KOPT-K1 (cell line): ENCODE results near the gene FZR1.
A peak's percentile ranks its signal among the peaks of the same experiment; 100 is the strongest.

Experiments used
- H3K27ac ChIP-seq: fragments of 200-600 bp; sonication (generic); 2 replicates; pipeline ENCODE4 v1.5.1; 2016; ENCODE audit warnings: antibody characterized with exemption, mild to moderate bottlenecking, low read depth, low read length; ENCODE audit not compliant: poor library complexity, severe bottlenecking
- H3K36me3 ChIP-seq: fragments of 200-600 bp; sonication (generic); 2 replicates; pipeline ENCODE4 v1.5.1; 2017; ENCODE audit warnings: antibody characterized with exemption, mild to moderate bottlenecking, low read length, moderate library complexity; ENCODE audit not compliant: insufficient read depth
- H3K9me3 ChIP-seq: fragments of 200-600 bp; sonication (generic); 2 replicates; pipeline ENCODE4 v1.5.1; 2017; ENCODE audit warnings: antibody characterized with exemption, low read length, mild to moderate bottlenecking; ENCODE audit not compliant: insufficient read depth, poor library complexity, severe bottlenecking

FZR1 gene

DNA sequence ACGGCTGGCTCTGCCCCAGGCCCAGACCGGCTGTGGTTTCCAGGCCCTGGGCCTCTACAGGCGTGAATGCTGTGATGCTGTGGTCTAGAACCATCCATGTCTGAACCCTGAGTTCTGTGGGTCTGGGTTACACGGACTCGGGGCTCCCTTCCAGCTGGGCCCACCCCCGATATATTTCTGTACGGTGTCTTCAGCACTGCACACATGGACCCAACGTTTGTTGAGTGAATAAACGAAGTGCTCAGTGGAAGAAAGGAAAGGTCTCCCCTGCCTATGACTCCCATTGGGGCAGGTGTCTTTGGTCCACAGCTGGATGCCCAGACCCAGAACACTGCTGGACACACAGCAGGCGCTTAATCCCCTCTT lies 39.5 kb downstream of the FZR1 start:
- no peak overlapping the region for H3K27ac ChIP-seq
- H3K36me3 ChIP-seq: peaks cover 45% of the 10 kb centered on the region
- H3K9me3 ChIP-seq: no peaks in the 10 kb centered on the region

DNA sequence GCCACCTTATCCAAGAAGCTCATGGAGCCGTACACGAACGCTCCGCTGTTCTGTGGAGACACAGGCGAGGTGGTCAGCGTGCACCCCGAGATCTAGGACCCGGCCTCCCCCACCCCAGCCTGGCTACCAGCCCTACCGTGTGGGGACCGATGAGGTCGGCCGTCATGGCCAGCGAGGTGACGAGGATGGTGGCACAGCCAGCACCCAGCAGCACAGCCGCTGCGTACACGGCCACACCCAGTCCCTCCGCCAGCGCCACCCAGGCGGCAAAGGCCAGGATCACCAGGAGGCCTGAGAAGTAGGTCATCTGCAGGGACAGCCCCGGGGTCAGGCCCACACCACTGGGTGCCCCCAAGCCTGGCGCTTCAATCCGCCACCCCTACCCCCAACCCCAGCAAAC lies 40.0 kb downstream of the FZR1 start:
- no peaks in the 10 kb centered on the region for H3K9me3 ChIP-seq
- H3K27ac ChIP-seq: no peak overlapping the region
- peaks cover 50% of the 10 kb centered on the region for H3K36me3 ChIP-seq

GRCh38 chr19:3547301-3547731 lies 41.2 kb downstream of the FZR1 start:
- peaks cover 50% of the 10 kb centered on the region for H3K36me3 ChIP-seq

DNA sequence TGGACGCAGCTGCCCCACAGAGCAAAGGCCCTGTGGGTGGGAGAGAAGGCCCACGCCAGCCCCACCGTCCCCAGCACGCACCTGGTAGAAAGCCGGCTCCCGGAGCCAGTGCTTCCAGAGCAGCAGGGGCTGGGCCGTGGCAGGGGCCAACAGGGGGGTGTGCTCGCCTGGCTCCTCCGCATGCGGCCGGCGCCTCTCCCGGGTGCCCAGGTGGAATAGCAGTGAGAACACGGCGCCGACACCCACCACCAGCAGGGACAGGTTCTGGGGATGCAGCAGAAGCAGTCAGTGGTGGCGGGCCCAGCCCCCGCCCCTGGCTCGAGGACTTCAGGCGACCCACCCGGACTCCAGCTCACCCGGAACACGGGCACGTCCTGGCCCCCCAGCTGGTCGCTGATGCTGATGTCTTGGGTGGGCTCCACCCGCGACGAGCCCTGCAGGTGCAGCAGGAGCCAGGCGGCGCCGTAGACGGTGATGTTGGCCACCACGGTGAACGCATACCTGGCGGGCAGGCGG lies 41.7 kb downstream of the FZR1 start:
- Histone ChIP-seq H3K9me3 (no peaks in the 10 kb centered on the region), H3K36me3 (peaks cover 50% of the 10 kb centered on the region), H3K27ac (no peak overlapping the region)

More at GRCh38 chr19:3547301-3547731, 41.2 kb downstream of the FZR1 start:
- no peak overlapping the region for H3K27ac ChIP-seq
- no peaks in the 10 kb centered on the region for H3K9me3 ChIP-seq

- H3K27ac ChIP-seq: no peak overlapping the region
- H3K36me3 ChIP-seq: peaks cover 47% of the 10 kb centered on the region
- no peaks in the 10 kb centered on the region for H3K9me3 ChIP-seq
Measured at GRCh38 chr19:3548606-3549005, 42.5 kb downstream of the FZR1 start.

DNA sequence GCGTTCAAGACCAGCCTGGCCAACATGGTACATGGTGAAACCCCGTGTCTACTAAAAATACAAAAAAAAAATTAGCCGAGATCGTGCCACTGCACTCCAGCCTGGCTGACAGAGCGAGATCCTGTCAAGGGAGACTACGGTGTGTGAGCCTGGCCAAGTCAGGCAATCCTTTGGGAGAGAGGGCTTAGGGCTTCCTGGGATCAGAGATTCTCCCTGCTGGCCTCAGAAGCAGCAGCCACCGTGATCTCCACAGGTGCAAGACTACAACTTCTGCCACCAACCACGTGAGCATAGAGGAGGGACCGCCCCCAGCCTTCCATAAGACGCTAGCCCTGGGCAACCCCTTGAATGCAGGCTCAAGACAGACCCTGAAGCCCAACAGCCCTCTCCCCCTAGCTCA lies 43.7 kb downstream of the FZR1 start:
- Histone ChIP-seq H3K36me3 (peaks cover 35% of the 10 kb centered on the region), H3K9me3 (no peaks in the 10 kb centered on the region), H3K27ac (no peak overlapping the region)

DNA sequence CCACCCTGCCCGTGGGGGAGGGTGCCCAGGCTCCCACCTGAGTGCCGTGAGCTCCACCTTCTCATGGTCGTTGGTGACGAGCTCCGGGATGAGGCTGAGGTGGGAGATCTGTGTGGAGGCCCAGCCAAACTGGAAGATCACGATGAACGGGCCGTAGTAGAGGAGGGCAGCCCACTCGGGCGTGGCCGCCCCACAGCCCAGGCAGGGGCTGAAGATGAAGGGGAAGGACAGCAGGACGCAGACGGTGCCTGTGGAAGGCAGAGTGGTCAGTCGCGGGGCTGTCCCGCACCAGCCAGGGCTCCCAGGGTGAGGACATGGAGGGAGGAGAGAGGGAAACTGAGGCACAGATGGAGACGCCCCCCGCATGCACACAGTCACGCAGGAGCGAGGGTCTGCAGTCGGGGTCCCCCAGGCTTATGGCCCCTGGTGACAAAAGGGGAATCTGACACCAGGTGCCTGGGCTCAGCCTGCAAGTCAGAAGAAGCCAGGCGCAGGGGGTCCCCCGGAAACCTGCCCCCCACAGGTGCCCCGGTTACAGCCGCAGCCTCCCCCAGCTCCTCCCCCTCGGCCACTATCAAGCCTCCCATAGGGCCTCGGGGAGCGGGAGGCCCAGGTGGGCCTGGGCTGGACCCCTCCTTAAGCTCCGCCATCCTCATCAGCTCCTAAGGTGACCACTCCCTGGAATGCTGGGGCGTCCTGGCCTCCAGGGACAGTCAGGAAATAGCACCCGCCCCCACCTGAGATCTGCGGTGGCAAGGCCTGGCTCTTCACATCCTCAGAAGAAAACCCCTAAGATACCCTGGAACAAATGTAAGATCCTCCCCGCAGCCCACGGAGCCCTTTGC lies 45.1 kb downstream of the FZR1 start:
- no peak overlapping the region for H3K27ac ChIP-seq
- peaks cover 24% of the 10 kb centered on the region; the same call in 1 of the 2 replicates for H3K36me3 ChIP-seq
- no peaks in the 10 kb centered on the region for H3K9me3 ChIP-seq

GRCh38 chr19:3551792-3552095 lies 45.6 kb downstream of the FZR1 start:
- Histone ChIP-seq H3K36me3 (peaks cover 19% of the 10 kb centered on the region; the same call in 1 of the 2 replicates), H3K27ac (no peak overlapping the region), H3K9me3 (no peaks in the 10 kb centered on the region)

- peaks cover 6% of the 10 kb centered on the region; the same call in 1 of the 2 replicates for H3K36me3 ChIP-seq
- no peaks in the 10 kb centered on the region for H3K9me3 ChIP-seq
- H3K27ac ChIP-seq: peak overlapping the region; percentile 56
Measured at GRCh38 chr19:3554254-3555083, 48.4 kb downstream of the FZR1 start.

DNA sequence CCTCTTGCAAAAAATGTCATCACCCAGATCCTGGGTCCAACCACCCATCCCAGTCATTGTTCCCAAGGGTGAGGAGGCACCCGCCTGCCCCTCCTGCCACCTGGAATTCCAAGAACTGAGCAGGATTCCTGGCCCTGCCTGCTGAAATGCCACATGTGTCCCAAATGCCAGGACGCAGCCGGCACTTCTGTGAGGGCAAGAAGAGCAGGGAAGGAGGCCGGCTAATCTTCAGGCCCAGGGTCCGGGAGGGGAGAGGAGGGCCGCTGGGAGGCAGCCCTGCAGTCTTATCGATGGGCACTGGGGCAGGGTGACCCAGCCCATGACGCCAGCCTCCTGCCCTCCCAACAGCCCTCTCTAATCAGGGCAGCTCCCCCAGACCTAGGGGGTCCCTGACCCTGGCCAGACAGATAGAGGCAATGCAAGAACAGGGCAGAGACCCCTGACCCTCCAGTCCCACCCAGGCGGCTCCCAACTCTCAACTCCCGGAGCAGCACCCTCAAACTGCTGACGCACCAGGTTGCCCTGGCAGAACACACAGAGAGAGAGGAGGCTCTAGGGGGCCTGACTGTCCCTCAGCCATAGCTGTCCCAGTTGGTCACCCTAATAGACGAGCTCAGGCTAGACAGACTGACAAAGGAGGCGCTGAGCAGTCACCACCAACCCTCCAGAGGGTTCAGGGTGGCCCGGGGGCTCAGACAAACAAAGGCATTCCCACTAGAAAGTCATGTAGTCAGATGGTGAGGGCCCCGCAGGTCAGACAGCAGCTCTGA lies 49.7 kb downstream of the FZR1 start:
- no peak overlapping the region for H3K27ac ChIP-seq
- H3K36me3 ChIP-seq: peaks cover 3% of the 10 kb centered on the region; the same call in 1 of the 2 replicates
- H3K9me3 ChIP-seq: no peaks in the 10 kb centered on the region

DNA sequence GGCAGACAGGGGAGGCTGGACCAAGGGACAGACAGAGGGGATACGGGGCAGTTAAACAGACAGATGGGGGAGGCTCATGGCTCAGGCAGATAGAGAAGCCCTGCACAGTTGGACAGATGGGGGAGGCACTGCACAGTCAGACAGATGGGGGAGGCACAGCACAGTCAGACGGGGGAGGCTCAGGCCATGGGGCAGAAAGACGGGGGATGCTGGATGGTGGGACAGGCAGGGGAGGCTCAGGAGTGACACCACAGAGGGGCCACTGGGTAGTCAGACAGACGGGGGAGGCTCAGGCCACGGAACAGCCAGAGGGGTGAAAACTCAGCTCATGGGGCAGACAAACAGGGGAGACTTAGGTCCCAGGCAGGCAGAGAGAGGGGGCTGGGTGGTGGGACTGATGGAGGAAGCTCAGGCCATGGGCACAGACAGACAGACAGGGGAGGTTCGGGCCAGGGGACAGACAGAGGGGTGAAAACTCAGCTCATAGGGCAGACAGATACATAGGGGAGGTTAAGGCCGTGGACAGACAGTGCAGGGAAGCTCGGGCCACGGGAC lies 50.4 kb downstream of the FZR1 start:
- Histone ChIP-seq H3K9me3 (no peaks in the 10 kb centered on the region), H3K27ac (peak overlapping the region; percentile 46), H3K36me3 (no peaks in the 10 kb centered on the region)

- Histone ChIP-seq H3K27ac (peak overlapping the region; percentile 46), H3K36me3 (no peaks in the 10 kb centered on the region), H3K9me3 (no peaks in the 10 kb centered on the region)
Measured at GRCh38 chr19:3556978-3557460, 50.9 kb downstream of the FZR1 start.

- H3K36me3 ChIP-seq: no peaks in the 10 kb centered on the region
- H3K9me3 ChIP-seq: no peaks in the 10 kb centered on the region
- peak within 1 kb of the TSS; percentile 46 for H3K27ac ChIP-seq
Measured at GRCh38 chr19:3557461-3558248, 51.5 kb downstream of the FZR1 start, which contains the start of gene MFSD12. MFSD12 (minus strand) TSS chr19:3557586; CDS start chr19:3557403, 183 bp downstream.
